ENCODE measurements around the gene SINHCAF.

Gene SINHCAF

DNA sequence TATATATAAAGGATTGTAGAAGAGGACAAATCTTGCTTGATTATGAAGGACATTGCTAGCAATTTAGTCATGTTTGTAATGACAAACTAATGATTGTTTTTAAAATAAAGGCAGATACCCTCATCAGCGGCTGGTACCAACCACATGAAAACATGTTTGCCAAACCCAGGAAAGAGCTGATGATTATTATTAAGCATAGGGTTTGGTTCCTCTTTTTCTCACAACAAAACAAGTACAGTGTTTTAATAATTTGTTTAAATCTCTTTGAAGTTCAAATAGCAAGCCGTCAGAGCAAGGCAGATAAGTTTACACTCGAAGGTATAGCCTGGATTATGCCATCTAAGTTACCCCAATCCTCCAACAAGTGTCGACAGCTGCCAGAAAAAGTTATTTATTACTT, 5.3 kb upstream of the SINHCAF start:
- DNase-seq: no peak

DNA sequence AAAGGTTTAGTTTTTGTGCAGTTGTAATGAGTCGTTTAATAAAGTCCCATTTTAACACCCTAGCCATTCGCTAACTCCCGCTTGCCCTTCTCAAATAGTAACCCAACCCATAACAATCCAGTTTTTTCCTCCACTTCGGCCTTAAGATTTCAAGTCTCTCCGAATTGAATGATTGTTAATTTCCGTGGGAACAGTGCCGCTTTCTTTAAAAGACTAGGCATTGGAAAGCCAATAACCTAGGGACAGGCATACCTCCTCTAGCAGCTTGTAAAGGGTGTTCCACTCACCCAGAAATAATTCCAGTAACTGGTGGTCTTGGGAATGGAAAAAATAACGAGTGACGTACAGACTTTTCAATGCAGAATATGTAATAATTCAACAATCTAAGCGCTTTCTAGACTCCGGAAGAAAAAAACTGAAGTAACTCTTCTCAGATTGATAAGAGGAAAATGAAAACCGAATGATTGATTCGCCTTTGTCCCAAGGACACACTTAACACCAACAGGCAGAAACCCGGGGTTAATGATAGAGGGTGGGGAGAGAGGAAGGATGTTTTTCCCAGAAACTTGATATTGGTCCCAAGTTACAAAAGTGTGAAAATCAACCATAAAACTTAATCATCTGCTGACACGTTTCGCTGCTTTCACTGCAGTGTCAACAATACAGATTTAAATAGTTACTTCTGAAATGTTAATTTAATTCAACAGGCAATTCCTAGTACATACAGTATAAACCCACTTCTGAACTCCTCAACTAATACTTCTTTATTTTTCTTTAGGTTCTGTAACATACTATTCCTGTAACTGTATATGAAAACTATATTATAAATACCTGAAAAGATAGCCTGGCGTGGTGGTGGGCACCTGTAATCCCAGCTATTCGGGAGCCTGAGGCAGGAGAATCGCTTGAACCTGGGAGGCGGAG, 1.0 kb upstream of the SINHCAF start:
- no peak for DNase-seq

DNA sequence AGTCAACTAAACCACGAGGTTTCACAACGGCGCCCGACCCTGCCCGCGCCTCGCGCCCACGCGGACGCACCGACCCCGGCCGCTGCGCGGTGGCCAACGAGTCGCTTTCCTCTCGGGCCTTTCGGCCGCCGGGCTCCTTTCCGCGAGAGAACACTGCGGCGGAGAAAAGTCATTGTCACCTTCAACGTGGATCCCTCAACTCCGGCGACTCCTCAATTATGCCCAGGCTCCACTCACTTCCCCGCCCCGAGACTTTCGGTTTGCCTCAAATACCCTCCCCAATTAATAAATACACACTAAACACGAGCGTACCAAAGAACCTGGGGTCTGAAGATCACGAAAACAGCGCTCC, 450 bp downstream of the SINHCAF start:
- DNase-seq: no peak

DNA sequence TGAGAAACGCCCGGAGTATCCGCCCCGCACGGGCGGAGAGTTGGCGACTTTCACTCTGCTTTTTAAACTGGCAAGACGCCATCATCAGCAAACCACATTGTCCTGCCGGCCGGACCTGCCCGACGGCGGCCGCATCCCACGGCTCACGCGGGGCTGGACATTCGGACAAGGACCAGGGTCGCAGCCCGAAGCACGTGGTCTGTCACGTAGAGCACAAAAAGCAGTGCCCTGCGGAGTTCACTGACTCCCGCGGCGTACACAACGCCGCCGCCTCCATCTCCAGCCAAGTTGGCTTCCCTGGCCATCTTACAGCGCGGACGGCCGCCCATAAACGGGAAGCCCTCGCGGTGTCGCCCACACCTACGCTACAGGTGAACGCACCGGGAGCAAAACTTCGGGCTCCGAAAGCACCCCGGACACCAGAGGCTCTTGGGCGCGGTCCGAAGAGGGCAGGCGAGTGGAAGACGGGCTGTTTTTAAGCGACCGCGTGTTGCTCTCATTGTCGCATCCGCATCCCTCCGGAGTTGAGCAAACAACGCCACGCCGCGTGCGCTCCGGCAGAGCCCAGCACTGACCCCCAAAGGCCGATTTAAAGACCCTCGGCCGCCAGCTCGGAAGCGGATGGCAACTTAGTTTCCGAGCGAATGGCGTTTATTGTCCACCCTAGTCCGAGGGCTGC, 966 bp downstream of the SINHCAF start:
- DNase-seq: peak; percentile 51

DNA sequence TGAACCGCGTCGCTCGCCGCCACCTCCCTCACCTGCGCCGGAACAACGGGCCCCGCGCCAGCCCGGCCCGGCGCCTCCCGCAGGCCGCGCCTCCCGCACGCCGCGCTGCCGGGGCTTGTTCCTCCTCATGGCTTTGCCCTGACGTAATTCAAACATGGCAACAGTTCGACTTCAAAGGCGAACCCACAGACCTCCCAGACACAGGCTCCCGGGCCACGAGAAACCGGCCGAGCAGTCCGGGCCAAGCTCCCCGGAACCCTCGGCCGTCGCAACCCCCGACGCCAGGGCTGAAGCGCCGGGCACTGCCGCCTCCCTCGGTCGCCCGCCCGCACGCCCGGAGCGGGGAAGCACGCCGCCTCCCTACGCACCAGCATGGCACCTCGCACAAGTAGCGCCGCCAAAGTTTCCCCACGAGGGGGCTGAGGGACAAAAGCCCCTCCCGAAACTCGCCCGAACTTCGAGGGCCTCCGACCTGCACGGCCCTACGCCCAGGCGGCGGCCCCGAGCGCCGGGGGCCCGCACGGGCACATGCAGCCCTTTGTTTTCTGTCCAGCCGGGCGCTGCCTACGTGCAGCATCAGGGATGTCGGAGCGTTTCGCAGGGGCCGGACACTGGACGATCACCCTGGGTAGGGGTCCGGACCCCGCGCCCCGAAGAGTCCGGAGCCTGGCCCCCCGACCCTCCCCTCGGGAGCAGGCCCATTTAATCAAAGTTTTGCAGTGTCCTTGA, 1.7 kb downstream of the SINHCAF start:
- DNase-seq: peak; percentile 82

DNA sequence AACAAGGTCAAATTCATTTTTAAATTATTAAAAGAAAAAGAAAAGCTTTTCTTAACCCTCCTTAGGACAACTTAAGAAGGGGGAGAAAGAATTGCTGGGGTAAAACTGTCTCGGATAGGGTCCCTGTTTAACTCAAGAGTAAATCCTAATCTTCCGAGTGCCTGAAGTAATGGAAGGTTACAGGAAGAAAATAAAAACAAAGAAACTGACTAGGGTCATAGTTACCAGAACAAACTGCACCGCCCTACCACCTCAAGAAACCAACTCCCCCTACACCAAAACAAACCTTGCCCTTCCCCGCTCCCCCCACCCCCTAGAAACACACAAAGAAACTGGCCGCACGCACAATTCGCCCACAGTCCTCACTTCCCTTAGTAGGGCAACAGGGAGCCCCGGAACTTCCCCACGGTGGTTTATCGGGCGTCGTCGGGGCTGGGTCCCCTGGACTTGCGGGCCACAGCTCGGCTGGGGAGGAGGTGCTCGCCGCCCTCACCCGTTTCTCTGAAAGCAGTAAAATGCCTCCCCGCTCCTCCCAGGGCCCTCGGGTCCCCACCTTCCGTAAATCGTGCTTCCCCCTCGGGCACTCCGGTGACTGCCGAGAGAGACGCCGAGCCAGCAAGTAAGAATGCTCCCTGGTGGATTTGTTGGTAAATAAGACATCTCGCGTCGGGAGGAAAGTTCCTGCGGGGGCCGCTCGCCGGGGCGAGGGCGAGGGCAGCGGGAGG, 2.4 kb downstream of the SINHCAF start:
- DNase-seq: peak; percentile 83

DNA sequence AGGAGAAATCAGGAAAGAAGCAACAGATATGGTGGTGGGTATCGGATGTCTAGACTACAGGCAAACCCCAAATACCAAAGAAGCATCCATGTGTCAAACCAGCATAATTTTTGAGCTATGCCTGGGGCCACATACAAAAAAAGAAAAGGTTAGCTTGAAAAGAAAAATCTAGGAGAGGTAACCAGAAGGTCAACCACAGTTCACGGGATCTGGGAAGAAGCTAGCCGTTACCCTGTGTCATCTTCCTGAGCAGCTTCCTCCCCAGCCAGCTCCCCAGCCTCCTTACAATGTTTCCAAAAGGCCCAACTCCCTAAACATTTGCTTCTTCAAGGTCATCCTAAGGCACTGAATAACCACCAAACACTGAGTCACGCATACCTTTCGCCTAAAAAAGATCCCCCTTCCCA, 3.1 kb downstream of the SINHCAF start:
- DNase-seq: no peak

DNA sequence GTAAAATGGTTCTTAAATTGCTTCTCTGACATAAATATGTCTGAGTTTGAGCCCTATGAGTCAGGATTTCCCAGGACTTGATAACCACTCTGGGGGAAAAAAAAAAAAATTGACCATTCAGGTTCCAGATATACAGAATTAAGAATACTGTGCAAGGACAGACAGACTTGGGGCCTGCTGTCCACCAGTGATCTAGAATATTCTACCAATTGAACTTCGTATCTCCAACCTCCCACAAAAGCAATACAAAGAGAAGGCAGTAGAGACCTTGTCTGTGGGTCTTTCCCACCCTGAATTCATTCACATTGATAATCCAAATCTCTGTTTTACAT, 4.1 kb downstream of the SINHCAF start:
- DNase-seq: no peak

DNA sequence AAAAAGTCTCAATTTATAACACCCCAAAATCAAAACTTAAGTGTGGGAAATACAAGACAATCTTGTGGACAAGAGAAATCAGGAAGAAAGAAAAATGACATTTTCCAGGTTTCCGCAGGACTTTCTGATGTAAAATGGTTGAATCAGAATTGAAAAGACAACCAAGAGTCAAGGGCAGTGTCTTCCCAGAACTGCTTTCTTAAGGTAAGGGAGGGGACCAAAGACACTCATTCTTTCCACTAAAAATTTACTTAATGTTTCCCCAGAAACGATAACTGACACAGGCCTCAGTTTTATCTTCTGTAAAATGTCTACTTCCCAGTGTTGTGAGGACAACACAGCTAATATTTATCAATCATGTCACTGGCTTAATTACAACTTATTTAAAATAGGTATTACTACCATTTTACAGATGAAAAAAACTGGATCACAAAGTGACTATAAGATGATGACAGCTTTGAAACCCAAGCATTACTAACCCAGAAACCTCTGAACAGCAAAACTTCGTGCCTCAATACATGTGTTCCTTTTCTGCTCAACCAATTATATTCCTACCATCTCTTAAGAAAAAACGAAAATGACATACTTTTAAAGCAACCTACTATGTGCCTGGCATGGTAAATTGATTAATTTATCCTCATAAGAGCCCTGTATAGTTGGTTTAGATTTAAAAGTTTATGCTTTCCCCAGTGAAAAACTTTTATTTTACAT, 4.6 kb downstream of the SINHCAF start:
- no peak for DNase-seq

DNA sequence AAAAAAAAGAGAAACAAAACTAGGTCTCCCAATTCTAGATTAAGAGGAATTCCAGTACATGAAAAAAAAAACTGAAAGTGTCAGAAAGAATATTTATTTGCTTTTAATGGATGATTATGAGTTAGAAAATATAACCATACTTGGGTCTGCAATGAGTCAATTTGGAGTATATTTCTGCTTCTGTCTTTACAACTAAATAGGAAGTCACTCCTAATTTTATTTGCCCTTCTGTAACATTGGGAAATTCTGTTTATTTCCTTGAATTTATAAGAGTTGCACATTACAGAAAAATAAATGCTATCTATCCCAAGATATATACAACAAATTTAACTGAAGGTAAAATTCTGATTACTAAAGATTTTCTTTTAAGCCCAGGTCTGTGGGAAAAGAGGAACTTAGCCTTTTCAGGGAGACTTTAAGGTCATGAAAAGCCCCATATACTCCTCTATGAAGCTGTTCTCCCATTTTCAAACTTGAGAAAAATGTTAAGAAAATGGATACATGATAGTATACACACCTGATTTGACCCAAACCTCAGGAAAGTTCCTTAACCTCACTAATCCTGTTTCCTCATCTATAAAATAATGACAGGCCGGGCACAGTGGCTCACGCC, 7.2 kb downstream of the SINHCAF start:
- no peak for DNase-seq

DNA sequence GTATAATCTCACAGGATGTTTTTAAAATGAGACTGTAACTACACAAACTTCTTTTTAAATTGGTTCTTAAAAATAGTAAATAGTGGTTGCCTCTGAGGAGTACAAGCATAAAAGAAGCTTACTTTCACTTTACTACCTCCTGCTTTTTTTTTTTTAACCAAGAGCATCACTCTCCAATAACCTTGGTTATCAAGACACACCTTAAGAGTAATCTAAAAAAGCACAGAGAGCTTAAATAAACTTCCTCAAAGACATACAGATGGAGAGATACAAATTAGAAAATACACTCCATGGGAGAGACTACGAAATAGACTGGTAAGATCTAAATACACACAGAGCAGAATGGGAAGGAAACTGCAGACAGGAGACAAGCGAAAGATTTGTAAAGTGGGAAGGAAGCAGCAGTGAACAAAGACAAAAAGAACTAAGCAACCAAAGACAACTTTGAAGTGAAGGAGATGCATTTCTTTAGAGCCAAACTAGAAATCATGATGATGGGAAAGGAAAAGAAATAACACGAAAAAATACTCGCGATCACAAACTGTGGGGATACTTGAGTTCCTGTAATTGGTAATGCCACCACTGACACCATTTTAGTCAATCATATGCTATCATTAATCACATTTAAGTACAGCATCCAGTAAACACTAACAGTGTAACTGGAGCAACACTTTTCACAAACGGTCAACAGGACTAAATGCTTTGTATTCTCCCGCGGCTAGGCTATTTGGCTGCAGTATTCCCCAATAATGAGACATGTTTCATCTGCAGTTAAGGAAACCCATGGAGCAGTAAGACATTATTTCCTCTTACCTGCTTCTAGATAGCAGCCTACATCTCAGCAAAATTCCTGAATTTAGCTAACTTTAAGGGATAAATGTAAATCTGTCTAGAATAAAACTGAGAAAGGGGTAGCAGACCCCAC, 8.2 kb downstream of the SINHCAF start:
- peak; percentile 19 for DNase-seq

DNA sequence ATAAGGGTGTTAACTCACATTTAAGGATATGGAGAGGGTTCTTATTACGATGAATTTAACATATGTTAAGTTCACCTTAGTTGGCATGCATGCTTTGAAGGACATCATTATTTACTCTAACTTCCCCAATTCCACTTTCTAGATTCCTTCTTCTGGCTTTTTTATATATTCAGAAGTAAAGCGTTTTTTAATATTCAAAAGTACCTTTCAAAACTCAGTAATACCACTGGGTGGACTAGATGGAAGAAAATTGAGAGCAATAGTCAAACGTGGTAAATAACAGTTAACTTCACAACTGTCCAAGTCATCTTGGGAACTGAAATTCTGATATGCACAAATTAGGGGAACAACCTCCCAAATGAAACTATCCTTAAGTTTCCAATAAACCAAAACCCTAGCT, 9.1 kb downstream of the SINHCAF start:
- no peak for DNase-seq

DNA sequence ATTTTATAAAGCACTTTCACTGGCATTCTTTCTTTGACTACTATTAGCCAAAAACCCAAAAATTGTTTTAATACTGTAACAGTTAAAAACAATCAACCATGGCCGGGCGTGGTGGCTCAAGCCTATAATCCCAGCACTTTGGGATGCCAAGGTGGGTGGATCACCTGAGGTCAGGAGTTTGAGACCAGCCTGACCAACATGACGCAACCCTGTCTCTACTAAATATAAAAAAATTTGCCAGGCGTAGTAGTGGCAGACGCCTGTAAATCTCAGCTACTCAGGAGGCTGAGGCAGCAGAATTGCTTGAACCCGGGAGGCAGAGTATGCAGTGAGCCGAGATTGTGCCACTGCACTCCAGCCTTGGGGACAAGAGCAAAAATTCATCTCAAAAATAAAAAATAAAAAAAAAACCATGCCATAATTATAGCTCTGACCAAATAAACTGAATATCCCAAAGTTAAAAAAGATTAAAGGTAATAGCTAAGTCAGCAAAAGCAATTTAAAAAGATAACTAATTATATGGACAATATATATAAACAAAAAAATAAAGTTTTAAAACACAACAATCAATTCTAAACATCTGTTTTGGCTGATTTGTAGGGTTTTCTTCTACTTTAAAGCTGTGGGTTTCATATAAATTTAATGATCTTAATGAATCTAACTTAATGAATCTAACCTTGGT, 10.0 kb downstream of the SINHCAF start:
- no peak for DNase-seq

DNA sequence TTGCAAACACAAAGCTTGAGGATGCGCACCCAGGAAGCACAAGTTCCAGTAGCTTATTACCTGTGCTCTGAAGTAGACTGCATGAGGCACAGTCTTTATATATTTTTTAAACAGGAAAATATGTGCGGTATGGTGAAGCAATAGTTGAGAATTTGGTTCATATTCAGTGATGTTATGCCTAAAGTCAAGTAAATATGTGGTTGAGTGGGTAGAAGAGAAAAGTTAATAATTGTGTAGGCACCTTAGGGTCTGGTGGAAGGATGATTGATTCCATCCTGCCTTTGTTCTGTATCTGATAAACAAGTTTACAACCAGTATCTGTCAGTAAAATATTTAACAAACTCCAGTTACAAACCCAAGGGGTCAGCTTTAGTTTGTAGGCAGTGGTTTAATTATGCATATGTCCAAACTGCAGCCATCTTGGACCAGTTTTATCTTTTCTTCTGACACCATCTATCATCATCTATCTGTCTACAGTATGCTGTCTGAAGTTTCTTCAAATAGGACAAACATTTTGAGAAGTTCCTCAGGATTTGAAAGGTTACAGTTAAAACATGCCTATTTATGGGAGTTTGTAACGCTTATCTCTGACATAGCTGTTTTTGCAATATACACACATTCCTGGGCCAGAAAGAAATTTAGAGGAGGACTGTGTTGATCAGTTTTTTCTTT, 10.8 kb downstream of the SINHCAF start:
- DNase-seq: no peak

DNA sequence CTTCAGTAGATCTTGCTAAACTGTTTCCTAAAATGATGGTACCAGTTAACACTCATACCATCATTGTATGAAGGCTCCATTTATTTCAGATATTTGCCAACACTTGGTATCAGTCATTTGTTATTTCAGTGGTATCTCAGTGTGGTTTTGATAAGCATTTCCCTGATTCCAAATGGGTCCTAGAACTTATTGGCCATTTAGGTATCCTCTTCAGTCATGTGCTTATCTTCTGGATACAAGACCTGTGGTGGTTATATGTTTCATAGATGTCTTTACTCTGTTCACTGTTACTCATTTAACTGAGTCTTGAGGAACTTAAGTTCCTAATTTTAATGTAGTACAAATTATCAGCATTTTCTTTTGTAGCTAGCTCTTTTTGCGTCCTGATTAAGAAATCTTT, 13.5 kb downstream of the SINHCAF start:
- DNase-seq: no peak

DNA sequence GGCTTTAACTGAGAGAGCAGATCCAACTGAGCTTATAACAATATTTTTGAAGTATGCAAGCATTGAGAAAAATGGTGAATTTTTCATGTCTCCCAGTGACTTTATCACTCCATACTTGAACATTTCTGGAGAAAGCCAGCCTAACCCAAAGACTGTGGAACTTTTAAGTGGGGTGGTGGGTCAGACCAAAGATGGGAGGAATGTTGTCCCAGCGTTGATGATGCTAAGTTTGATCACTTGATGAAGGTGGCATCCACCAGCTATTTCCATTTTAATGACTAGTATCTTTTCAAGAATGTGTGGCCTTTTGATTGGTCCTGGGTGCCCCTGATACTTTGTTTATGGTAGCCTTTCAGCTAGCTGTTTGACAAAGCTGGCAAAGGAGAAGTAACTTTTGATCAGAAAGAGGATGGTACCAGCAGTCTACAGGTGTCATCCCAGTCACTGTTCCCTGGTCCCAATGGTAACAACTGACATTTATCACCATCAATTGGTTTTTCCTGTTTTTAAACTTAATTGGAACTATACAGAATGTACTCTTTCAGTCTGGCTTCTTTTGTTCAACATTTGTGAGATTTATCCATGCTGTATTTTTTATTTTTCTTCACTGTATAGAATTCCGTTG, 14.2 kb downstream of the SINHCAF start:
- DNase-seq: no peak

DNA sequence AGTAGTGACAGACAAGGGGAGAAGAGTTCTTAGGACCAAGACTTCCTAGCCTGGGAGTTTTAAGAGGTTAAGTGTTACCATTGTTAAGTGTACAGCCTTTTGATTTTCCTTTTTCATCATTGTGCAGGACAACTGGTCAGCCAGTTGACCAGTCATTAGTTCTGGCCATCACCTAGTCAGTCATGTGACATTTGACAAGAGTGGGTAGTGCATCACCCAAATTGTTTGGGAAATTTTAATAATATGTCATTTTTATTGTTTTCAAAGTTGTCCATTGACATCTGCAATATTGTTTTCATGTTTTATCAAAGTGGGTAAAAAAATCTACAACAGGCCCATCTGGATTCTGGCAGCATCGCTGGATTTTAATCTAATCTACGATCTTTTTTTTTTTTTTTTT, 15.5 kb downstream of the SINHCAF start:
- DNase-seq: no peak

DNA sequence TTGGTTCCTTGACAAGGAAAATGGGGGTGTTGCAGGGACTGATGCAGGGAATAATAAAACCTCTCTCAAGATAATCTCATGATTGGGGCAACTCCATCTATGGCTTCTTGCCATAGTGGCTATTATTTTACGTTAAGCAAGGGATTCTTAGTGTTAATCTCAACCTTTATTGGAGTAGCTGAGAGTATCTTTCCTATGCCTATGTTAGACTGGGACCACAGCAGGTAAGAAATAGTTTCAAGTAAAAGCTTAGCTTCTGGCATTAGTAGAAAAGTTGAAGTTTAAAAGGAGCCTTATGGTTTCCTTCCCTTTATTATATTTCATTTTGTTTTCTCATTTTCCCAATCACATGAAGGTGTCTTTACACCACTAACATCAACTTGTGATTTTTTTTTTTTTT, 16.7 kb downstream of the SINHCAF start:
- DNase-seq: no peak

DNA sequence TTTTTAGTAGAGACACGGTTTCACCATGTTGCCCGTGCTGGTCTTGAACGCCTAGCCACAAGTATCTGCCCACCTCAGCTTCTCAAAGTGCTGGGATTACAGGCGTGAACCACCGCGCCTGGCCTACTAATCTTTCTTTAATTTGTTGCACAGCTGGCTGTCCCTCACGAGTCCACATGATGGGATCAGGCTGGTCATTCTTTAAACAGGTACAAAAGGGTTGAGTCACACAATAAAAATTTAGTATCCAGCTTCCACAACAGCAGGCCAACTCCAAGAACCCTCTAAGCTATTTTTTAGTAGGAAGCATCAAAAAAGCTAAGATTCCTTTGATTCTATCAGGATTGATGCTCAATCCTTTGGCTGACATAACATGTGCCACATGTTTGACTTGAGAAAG, 17.8 kb downstream of the SINHCAF start:
- no peak for DNase-seq

All from CD4-positive, alpha-beta T cell treated with Interleukin-12 subunit alpha and Interleukin-12 subunit beta, for 1 hour (primary cell).